IPS DF 6.9 (cell line): ENCODE measurements around the gene CPNE7.

ENCODE experiments used
- DNase-seq: peaks from one replicate; pipeline ENCODE4 v3.0.0-alpha.2; 2013; ENCODE audit warnings: low read depth, low spot score
- H3K27ac ChIP-seq: one replicate; pipeline ENCODE4 v1.5.1; 2013; ENCODE audit warnings: low read length, control low read depth
- H3K27me3 ChIP-seq: 2 replicates; pipeline ENCODE4 v1.6.1; 2013; ENCODE audit warnings: mild to moderate bottlenecking, low read length; ENCODE audit not compliant: control insufficient read depth, insufficient read depth
- H3K36me3 ChIP-seq: 2 replicates; pipeline ENCODE4 v1.6.1; 2013; ENCODE audit warnings: low read length; ENCODE audit not compliant: control insufficient read depth, insufficient read depth
- H3K4me1 ChIP-seq: 2 replicates; pipeline ENCODE4 v1.6.1; 2013; ENCODE audit warnings: low read length; ENCODE audit not compliant: control insufficient read depth, insufficient read depth
- H3K4me3 ChIP-seq: 2 replicates; pipeline ENCODE4 v1.5.1; 2013; ENCODE audit warnings: mild to moderate bottlenecking, low read length
- H3K9me3 ChIP-seq: 2 replicates; pipeline ENCODE4 v1.6.1; 2013; ENCODE audit warnings: low read length, inconsistent platforms; ENCODE audit not compliant: control insufficient read depth, insufficient read depth
- WGBS: extraction: QIAGEN DNeasy Blood & Tissue Kit; methylation state at CpG from one replicate; pipeline ENCODE4 v1.1.7; 2013; ENCODE audit warnings: mixed read lengths, missing lambda C conversion rate; ENCODE audit not compliant: insufficient read length, insufficient coverage; 5-methylcytosine and 5-hydroxymethylcytosine counted together

CPNE7 gene

GRCh38 chr16:89615176-89615575, 39.6 kb downstream of the CPNE7 start:
- no CpG with 5 or more reads among the region's 13 CpGs for WGBS
- Histone ChIP-seq H3K27ac (no peak overlapping the region), H3K4me3 (no peak overlapping the region), H3K4me1 (peaks cover 2% of the 10 kb centered on the region; the same call in 1 of the 2 replicates), H3K36me3 (no peaks in the 10 kb centered on the region), H3K27me3 (no peaks in the 10 kb centered on the region), H3K9me3 (no peaks in the 10 kb centered on the region)
- DNase-seq, result no peak

- Histone ChIP-seq H3K36me3 (no peaks in the 10 kb centered on the region), H3K9me3 (no peaks in the 10 kb centered on the region), H3K27me3 (no peaks in the 10 kb centered on the region), H3K4me1 (peaks cover 2% of the 10 kb centered on the region; the same call in 1 of the 2 replicates), H3K4me3 (no peak overlapping the region), H3K27ac (no peak overlapping the region)
- peak; percentile 54 for DNase-seq
- WGBS, result no CpG with 5 or more reads among the region's 17 CpGs
These were observed 40.1 kb downstream of the CPNE7 start for GRCh38 chr16:89615596-89616090.

GRCh38 chr16:89616623-89617022, 41.1 kb downstream of the CPNE7 start:
- Histone ChIP-seq H3K4me3 (no peak overlapping the region), H3K4me1 (peaks cover 2% of the 10 kb centered on the region; the same call in 1 of the 2 replicates), H3K9me3 (no peaks in the 10 kb centered on the region), H3K36me3 (no peaks in the 10 kb centered on the region), H3K27ac (no peak overlapping the region), H3K27me3 (no peaks in the 10 kb centered on the region)
- DNase-seq, result no peak
- no CpG with 5 or more reads among the region's 20 CpGs for WGBS

- no CpG with 5 or more reads among the region's 6 CpGs for WGBS
- H3K27ac ChIP-seq, result no peak overlapping the region
- no peaks in the 10 kb centered on the region for H3K9me3 ChIP-seq
- H3K27me3 ChIP-seq, result no peaks in the 10 kb centered on the region
- no peak overlapping the region for H3K4me3 ChIP-seq
- H3K36me3 ChIP-seq, result no peaks in the 10 kb centered on the region
- H3K4me1 ChIP-seq, result peaks cover 2% of the 10 kb centered on the region; the same call in 1 of the 2 replicates
- DNase-seq, result no peak
These were observed 41.5 kb downstream of the CPNE7 start for GRCh38 chr16:89617036-89617435.

- H3K9me3 ChIP-seq, result no peaks in the 10 kb centered on the region
- no peak for DNase-seq
- no peak overlapping the region for H3K4me3 ChIP-seq
- H3K27me3 ChIP-seq, result no peaks in the 10 kb centered on the region
- no peaks in the 10 kb centered on the region for H3K36me3 ChIP-seq
- peaks cover 4% of the 10 kb centered on the region; the same call in 1 of the 2 replicates for H3K4me1 ChIP-seq
- no peak overlapping the region for H3K27ac ChIP-seq
- WGBS, result no CpG with 5 or more reads among the region's 16 CpGs
These were observed 42.8 kb downstream of the CPNE7 start for GRCh38 chr16:89618109-89618998.

DNA sequence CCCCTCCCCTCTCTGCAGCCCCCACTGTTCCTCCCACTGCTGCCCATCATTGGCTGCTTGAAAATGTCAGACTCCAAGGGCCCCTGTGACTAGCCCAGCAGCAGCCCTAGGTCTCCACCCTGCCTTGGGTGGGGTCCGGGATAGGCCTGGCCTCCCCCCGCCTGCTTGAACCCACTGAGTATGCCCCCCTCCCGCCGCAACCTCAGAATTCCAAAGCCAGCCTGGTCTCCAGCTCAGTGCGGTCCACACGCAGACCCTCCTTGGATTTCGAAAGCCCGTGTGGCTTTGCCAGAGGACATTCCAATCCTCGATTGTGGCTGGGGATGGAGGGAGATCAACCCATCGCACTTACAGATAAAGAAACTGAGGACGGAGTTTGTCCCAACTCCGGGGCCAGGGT, 44.3 kb downstream of the CPNE7 start:
- no peak overlapping the region for H3K4me3 ChIP-seq
- no peaks in the 10 kb centered on the region; the same call in 1 of the 2 replicates for H3K27me3 ChIP-seq
- no CpG with 5 or more reads among the region's 12 CpGs for WGBS
- peaks cover 6% of the 10 kb centered on the region for H3K4me1 ChIP-seq
- no peaks in the 10 kb centered on the region for H3K36me3 ChIP-seq
- H3K9me3 ChIP-seq, result no peaks in the 10 kb centered on the region
- no peak overlapping the region for H3K27ac ChIP-seq
- DNase-seq, result no peak

- H3K9me3 ChIP-seq, result no peaks in the 10 kb centered on the region
- H3K27me3 ChIP-seq, result no peaks in the 10 kb centered on the region; the same call in 1 of the 2 replicates
- no peak overlapping the region for H3K4me3 ChIP-seq
- H3K27ac ChIP-seq, result no peak overlapping the region
- DNase-seq, result no peak
- H3K4me1 ChIP-seq, result peaks cover 6% of the 10 kb centered on the region
- no CpG with 5 or more reads among the region's 16 CpGs for WGBS
- H3K36me3 ChIP-seq, result no peaks in the 10 kb centered on the region
These were observed 44.9 kb downstream of the CPNE7 start for GRCh38 chr16:89620406-89620841.

DNA sequence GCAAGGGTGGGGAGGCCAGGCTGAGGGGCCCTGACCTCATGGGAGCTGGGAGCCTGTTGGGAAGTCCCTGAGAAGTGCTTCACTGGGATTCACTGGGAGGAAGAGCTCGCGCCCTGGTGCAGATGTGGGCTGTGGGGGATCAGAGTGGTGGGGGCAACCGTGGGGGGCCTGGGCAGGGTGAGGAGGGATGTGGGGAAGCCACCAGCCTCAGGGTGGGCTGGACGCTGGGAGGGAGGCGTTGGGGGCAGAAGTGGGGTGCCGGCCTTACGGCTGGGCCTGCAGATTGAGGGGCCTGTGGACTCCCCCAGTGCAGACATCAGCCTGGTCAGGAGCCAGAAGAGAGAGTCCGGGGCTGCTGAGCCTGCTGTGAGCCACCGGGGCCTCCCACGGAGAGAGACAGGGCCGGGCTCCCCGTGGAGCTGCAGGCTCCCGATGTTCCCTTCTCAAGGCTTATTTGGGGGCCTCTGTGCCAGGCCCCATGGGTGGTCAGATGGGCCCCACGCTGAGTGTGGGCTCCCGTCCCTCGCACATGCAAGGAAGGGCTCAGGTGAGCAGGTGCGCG, 45.7 kb downstream of the CPNE7 start:
- Histone ChIP-seq H3K36me3 (no peaks in the 10 kb centered on the region), H3K27ac (no peak overlapping the region), H3K4me1 (peaks cover 6% of the 10 kb centered on the region), H3K9me3 (no peaks in the 10 kb centered on the region), H3K4me3 (no peak overlapping the region), H3K27me3 (no peaks in the 10 kb centered on the region; the same call in 1 of the 2 replicates)
- no CpG with 5 or more reads among the region's 18 CpGs for WGBS
- DNase-seq, result no peak

DNA sequence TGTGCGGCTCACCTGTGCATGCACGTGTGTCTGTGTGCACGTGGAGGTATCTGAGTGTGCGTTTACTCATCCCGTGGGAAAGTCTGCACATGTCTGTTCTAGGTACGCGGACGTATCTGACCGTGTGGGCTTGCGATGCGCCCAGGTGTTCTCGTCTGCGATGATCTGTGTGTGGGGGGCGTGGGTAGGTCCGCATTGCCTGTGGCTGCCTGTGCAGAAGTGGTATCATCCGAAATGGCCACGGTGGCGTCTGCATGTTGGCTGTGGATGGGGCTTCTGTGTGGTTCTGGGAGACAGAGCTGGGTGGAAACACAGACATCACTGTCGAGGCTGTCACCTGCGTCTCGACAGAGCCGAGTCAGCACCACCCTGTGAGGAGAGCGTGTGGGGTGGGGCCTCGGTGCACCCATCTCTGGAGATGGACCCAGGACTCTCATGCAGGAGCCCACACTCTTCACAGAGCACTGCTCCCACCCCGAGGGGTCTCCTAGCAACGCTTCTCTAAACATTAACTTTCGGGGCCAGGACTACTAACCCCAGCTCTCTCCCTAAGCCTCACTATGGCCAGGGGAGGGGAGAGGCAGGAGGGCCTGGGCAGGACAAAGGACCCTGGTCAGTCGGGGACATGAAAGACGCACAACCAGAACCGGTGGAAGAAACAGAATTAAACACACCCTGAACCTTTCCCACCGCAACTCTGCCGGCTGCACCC, 46.3 kb downstream of the CPNE7 start:
- H3K27me3 ChIP-seq, result no peaks in the 10 kb centered on the region; the same call in 1 of the 2 replicates
- H3K4me1 ChIP-seq, result peaks cover 6% of the 10 kb centered on the region
- H3K4me3 ChIP-seq, result no peak overlapping the region
- DNase-seq, result no peak
- H3K9me3 ChIP-seq, result no peaks in the 10 kb centered on the region
- H3K27ac ChIP-seq, result no peak overlapping the region
- no CpG with 5 or more reads among the region's 32 CpGs for WGBS
- no peaks in the 10 kb centered on the region for H3K36me3 ChIP-seq
